Nephron progenitor cell (in vitro differentiated cells): ENCODE results near the gene ARID1B.
A peak's percentile ranks its signal among the peaks of the same experiment; 100 is the strongest.

Experiments
- DNase-seq: peaks from one replicate; pipeline ENCODE4 v3.0.0; 2021
- H3K27ac Mint-ChIP-seq: 2 replicates; pipeline ENCODE4 v1.8.0; 2021; ENCODE audit warnings: mild to moderate bottlenecking, moderate library complexity, mixed read lengths
- H3K27me3 Mint-ChIP-seq: 2 replicates; pipeline ENCODE4 v1.8.0; 2021; ENCODE audit warnings: mild to moderate bottlenecking, low read depth, mixed read lengths; ENCODE audit not compliant: poor library complexity
- H3K36me3 Mint-ChIP-seq: 2 replicates; pipeline ENCODE4 v1.8.0; 2021; ENCODE audit warnings: low read depth, mixed read lengths
- H3K4me1 Mint-ChIP-seq: 2 replicates; pipeline ENCODE4 v1.8.0; 2021; ENCODE audit warnings: mixed read lengths
- H3K4me3 Mint-ChIP-seq: 2 replicates; pipeline ENCODE4 v1.8.0; 2021; ENCODE audit warnings: mild to moderate bottlenecking, moderate library complexity, mixed read lengths
- H3K9me3 Mint-ChIP-seq: 2 replicates; pipeline ENCODE4 v1.8.0; 2021; ENCODE audit warnings: mild to moderate bottlenecking, moderate library complexity, mixed read lengths
- CTCF ChIP-seq: fragments of 200-600 bp; sonication (generic); IDR thresholded peaks from 2 replicates; pipeline ENCODE4 v1.5.0; 2021; ENCODE audit warnings: antibody characterized with exemption

Gene ARID1B

GRCh38 chr6:156864557-156864956, 87.4 kb downstream of the ARID1B start:
- Mint-ChIP-seq H3K27ac (no peak overlapping the region), H3K4me3 (no peak overlapping the region), H3K36me3 (peaks cover 49% of the 10 kb centered on the region), H3K9me3 (peaks cover 36% of the 10 kb centered on the region), H3K4me1 (peaks cover 52% of the 10 kb centered on the region), H3K27me3 (peaks cover 5% of the 10 kb centered on the region)
- no peak for TF ChIP-seq CTCF
- no peak for DNase-seq

GRCh38 chr6:156865019-156865629, 87.9 kb downstream of the ARID1B start:
- H3K4me1 Mint-ChIP-seq = peaks cover 58% of the 10 kb centered on the region
- peaks cover 49% of the 10 kb centered on the region for H3K36me3 Mint-ChIP-seq
- TF ChIP-seq CTCF = no peak
- no peak for DNase-seq
- no peak overlapping the region for H3K4me3 Mint-ChIP-seq
- H3K27me3 Mint-ChIP-seq = peaks cover 5% of the 10 kb centered on the region
- H3K9me3 Mint-ChIP-seq = peaks cover 36% of the 10 kb centered on the region
- H3K27ac Mint-ChIP-seq = peak overlapping the region; percentile 27

GRCh38 chr6:156866220-156867015, 89.2 kb downstream of the ARID1B start:
- Mint-ChIP-seq H3K27me3 (peaks cover 5% of the 10 kb centered on the region), H3K9me3 (peaks cover 36% of the 10 kb centered on the region), H3K4me3 (no peak overlapping the region), H3K27ac (peak overlapping the region; percentile 27), H3K36me3 (peaks cover 45% of the 10 kb centered on the region), H3K4me1 (peaks cover 70% of the 10 kb centered on the region)
- TF ChIP-seq CTCF = no peak
- no peak for DNase-seq

GRCh38 chr6:156867121-156867520, 89.9 kb downstream of the ARID1B start:
- H3K27ac Mint-ChIP-seq = peak overlapping the region; percentile 22
- TF ChIP-seq CTCF = no peak
- H3K4me3 Mint-ChIP-seq = no peak overlapping the region
- DNase-seq = no peak
- peaks cover 38% of the 10 kb centered on the region for H3K36me3 Mint-ChIP-seq
- peaks cover 31% of the 10 kb centered on the region for H3K9me3 Mint-ChIP-seq
- H3K4me1 Mint-ChIP-seq = peaks cover 69% of the 10 kb centered on the region
- H3K27me3 Mint-ChIP-seq = peaks cover 5% of the 10 kb centered on the region

- Mint-ChIP-seq H3K27ac (no peak overlapping the region), H3K4me3 (no peak overlapping the region), H3K27me3 (peaks cover 3% of the 10 kb centered on the region), H3K36me3 (peaks cover 26% of the 10 kb centered on the region), H3K9me3 (peaks cover 18% of the 10 kb centered on the region), H3K4me1 (peaks cover 73% of the 10 kb centered on the region)
- DNase-seq = no peak
- no peak for TF ChIP-seq CTCF
These were observed 91.2 kb downstream of the ARID1B start for GRCh38 chr6:156868385-156868784.
